ENCODE results near the gene TMEM205. TPM values are rescaled to one million over a fixed set of nuclear protein-coding genes. Genes with fewer than 3 reads are reported as not detected.
A peak's percentile ranks its signal among the peaks of the same experiment; 100 is the strongest.

TMEM205 gene
- total and polyA plus RNA-seq, 2 of the 13 experiments (the other 11 are each of a cell fraction or from before 2014, with no cell fraction given) = 45.5 to 98.7 TPM

DNA sequence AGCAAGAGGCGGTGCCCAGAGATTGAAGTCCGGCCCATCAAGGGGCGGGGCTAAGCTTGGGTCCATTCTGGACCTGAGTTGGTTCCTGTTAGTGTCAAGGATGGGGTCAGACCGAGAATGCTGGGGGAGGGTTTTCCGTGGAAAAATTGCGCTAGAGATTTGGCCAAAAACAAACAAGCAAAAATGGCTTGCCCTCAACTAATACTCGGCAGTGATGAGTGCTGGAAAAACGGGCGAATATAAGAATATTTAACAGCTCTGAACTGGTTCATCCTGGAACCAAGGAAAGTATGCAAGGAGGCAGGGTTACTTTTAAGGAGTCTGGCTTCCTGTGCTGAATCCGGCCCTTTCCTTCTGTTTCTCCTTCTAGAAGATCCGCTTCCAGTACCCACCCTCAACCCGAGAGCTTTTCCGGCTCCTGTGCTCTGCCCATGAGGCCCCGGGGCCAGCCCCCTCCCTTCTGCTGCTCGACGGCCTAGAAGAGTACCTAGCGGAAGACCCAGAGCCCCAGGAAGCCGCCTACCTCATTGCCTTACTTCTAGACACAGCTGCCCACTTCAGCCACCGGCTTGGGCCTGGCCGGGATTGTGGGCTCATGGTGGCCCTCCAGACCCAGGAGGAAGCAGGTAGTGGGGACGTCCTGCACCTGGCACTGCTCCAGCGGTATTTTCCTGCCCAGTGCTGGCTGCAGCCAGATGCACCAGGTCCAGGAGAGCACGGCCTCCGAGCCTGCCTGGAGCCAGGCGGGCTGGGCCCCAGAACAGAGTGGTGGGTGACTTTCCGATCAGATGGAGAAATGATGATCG is 29.3 kb upstream of the TMEM205 start (continued):
- TF ChIP-seq, protein P1, sequence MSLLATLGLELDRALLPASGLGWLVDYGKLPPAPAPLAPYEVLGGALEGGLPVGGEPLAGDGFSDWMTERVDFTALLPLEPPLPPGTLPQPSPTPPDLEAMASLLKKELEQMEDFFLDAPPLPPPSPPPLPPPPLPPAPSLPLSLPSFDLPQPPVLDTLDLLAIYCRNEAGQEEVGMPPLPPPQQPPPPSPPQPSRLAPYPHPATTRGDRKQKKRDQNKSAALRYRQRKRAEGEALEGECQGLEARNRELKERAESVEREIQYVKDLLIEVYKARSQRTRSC (CRISPR knock-in tag; IDR thresholded peaks at IDR 0.05; ENCODE audit: low read depth) = 0 out of 2 replicates have a peak, but pooled peaks have one; percentile 9
- TF ChIP-seq, protein P2, sequence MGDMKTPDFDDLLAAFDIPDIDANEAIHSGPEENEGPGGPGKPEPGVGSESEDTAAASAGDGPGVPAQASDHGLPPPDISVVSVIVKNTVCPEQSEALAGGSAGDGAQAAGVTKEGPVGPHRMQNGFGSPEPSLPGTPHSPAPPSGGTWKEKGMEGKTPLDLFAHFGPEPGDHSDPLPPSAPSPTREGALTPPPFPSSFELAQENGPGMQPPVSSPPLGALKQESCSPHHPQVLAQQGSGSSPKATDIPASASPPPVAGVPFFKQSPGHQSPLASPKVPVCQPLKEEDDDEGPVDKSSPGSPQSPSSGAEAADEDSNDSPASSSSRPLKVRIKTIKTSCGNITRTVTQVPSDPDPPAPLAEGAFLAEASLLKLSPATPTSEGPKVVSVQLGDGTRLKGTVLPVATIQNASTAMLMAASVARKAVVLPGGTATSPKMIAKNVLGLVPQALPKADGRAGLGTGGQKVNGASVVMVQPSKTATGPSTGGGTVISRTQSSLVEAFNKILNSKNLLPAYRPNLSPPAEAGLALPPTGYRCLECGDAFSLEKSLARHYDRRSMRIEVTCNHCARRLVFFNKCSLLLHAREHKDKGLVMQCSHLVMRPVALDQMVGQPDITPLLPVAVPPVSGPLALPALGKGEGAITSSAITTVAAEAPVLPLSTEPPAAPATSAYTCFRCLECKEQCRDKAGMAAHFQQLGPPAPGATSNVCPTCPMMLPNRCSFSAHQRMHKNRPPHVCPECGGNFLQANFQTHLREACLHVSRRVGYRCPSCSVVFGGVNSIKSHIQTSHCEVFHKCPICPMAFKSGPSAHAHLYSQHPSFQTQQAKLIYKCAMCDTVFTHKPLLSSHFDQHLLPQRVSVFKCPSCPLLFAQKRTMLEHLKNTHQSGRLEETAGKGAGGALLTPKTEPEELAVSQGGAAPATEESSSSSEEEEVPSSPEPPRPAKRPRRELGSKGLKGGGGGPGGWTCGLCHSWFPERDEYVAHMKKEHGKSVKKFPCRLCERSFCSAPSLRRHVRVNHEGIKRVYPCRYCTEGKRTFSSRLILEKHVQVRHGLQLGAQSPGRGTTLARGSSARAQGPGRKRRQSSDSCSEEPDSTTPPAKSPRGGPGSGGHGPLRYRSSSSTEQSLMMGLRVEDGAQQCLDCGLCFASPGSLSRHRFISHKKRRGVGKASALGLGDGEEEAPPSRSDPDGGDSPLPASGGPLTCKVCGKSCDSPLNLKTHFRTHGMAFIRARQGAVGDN (CRISPR knock-in tag; IDR thresholded peaks at IDR 0.05) = peak; percentile 73
- TF ChIP-seq, protein P3, sequence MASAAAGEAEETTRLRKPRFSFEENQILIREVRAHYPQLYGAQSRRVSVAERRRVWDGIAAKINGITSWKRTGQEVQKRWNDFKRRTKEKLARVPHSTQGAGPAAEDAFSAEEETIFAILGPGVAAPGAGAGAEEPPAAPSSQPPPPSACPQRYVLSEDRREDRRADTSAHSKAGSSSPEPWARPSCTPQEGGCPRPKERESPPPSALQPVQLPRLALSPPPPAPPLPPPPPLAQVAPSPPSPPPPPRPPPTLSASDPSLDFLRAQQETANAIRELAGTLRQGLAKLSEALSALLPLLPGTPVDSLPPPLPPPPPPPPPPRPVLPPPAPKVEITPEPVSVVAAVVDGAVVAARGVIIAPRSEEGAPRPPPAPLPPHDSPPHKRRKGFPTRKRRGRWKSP (CRISPR knock-in tag; IDR thresholded peaks at IDR 0.05) = 0 out of 2 replicates have a peak, but pooled peaks have one; percentile 23
- TF ChIP-seq NFE2L2 (IDR thresholded peaks at IDR 0.05; ENCODE audit: low read length) (no peak), MEIS2 (CRISPR knock-in tag; IDR thresholded peaks at IDR 0.05) (no peak), GPN1 (CRISPR knock-in tag; IDR thresholded peaks at IDR 0.05; ENCODE audit: borderline replicate concordance) (no peak), ZNF557 (CRISPR knock-in tag; IDR thresholded peaks at IDR 0.05) (peak; percentile 48; the same call in 1 of the 2 replicates), U2AF2 (IDR thresholded peaks at IDR 0.05; ENCODE audit: low read depth, low read length) (no peak), FOXJ3 (CRISPR knock-in tag; IDR thresholded peaks at IDR 0.05; ENCODE audit: borderline replicate concordance) (no peak), KDM4B (CRISPR knock-in tag; IDR thresholded peaks at IDR 0.05) (no peak), TAF15 (IDR thresholded peaks at IDR 0.05; ENCODE audit: low read depth, low read length, poor library complexity, severe bottlenecking) (no peak), MEIS1 (CRISPR knock-in tag; IDR thresholded peaks at IDR 0.05; ENCODE audit: borderline replicate concordance) (0 out of 2 replicates have a peak, but pooled peaks have one; percentile 48)
- TF ChIP-seq, protein P4, sequence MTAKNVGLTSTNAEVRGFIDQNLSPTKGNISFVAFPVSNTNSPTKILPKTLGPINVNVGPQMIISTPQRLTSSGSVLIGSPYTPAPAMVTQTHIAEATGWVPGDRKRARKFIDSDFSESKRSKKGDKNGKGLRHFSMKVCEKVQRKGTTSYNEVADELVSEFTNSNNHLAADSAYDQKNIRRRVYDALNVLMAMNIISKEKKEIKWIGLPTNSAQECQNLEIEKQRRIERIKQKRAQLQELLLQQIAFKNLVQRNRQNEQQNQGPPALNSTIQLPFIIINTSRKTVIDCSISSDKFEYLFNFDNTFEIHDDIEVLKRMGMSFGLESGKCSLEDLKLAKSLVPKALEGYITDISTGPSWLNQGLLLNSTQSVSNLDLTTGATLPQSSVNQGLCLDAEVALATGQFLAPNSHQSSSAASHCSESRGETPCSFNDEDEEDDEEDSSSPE (CRISPR knock-in tag; IDR thresholded peaks at IDR 0.05) = peak; percentile 40; the same call in 1 of the 2 replicates
- TF ChIP-seq, protein P5, sequence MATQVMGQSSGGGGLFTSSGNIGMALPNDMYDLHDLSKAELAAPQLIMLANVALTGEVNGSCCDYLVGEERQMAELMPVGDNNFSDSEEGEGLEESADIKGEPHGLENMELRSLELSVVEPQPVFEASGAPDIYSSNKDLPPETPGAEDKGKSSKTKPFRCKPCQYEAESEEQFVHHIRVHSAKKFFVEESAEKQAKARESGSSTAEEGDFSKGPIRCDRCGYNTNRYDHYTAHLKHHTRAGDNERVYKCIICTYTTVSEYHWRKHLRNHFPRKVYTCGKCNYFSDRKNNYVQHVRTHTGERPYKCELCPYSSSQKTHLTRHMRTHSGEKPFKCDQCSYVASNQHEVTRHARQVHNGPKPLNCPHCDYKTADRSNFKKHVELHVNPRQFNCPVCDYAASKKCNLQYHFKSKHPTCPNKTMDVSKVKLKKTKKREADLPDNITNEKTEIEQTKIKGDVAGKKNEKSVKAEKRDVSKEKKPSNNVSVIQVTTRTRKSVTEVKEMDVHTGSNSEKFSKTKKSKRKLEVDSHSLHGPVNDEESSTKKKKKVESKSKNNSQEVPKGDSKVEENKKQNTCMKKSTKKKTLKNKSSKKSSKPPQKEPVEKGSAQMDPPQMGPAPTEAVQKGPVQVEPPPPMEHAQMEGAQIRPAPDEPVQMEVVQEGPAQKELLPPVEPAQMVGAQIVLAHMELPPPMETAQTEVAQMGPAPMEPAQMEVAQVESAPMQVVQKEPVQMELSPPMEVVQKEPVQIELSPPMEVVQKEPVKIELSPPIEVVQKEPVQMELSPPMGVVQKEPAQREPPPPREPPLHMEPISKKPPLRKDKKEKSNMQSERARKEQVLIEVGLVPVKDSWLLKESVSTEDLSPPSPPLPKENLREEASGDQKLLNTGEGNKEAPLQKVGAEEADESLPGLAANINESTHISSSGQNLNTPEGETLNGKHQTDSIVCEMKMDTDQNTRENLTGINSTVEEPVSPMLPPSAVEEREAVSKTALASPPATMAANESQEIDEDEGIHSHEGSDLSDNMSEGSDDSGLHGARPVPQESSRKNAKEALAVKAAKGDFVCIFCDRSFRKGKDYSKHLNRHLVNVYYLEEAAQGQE (IDR thresholded peaks at IDR 0.05; ENCODE audit: borderline replicate concordance in 1 of 2, low read depth in 1 of 2, low read length in 2 of 2) = peak in 1 of 2 experiments; percentile 24; a peak in 1 of 4 replicates
- TF ChIP-seq, protein P6, sequence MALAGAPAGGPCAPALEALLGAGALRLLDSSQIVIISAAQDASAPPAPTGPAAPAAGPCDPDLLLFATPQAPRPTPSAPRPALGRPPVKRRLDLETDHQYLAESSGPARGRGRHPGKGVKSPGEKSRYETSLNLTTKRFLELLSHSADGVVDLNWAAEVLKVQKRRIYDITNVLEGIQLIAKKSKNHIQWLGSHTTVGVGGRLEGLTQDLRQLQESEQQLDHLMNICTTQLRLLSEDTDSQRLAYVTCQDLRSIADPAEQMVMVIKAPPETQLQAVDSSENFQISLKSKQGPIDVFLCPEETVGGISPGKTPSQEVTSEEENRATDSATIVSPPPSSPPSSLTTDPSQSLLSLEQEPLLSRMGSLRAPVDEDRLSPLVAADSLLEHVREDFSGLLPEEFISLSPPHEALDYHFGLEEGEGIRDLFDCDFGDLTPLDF (CRISPR knock-in tag; IDR thresholded peaks at IDR 0.05) = no peak
